Subcutaneous adipose tissue (tissue), 4 donors: ENCODE results near the gene PRSS38. TPM values are rescaled to one million over a fixed set of nuclear protein-coding genes. Genes with fewer than 3 reads are reported as not detected.

Experiments
- CTCF ChIP-seq: fragments of 450-650 bp; IDR thresholded peaks from one replicate; pipeline ENCODE4 v1.5.1; 2016; ENCODE audit warnings: low read depth, mild to moderate bottlenecking, control low read depth, antibody characterized with exemption, moderate library complexity
- total RNA-seq, 4 donors: library from RNA; depleted of rRNA; stranded (reverse); fragments of >200 nt; gene quantifications; one replicate each; pipeline ENCODE4 v1.1.0, GENCODE V29; 2016

Gene PRSS38
- total RNA-seq, 4 donors from 2014 or later = not detected

GRCh38 chr1:227769047-227769935, 46.2 kb upstream of the PRSS38 start:
- TF ChIP-seq CTCF = no peak

- TF ChIP-seq CTCF = no peak
Observed at GRCh38 chr1:227769936-227770494, 45.5 kb upstream of the PRSS38 start.

GRCh38 chr1:227770812-227771211, 44.7 kb upstream of the PRSS38 start:
- TF ChIP-seq CTCF = no peak

- no peak for TF ChIP-seq CTCF
Observed at GRCh38 chr1:227771326-227771725, 44.1 kb upstream of the PRSS38 start.

GRCh38 chr1:227771771-227772170, 43.7 kb upstream of the PRSS38 start:
- TF ChIP-seq CTCF = no peak

- TF ChIP-seq CTCF = no peak
Observed at GRCh38 chr1:227773558-227773957, 41.9 kb upstream of the PRSS38 start.

- no peak for TF ChIP-seq CTCF
Observed at GRCh38 chr1:227774051-227774731, 41.3 kb upstream of the PRSS38 start.
